Vagina (tissue), 2 donors: Measurements from ENCODE around the gene GALNT9.

ENCODE experiments used
- CTCF ChIP-seq, 3 experiments: fragments of 450-650 bp in 2 of 3; fragments of 200-600 bp in 1 of 3; sonication (generic) in 1 of 3; IDR thresholded peaks; one replicate each; pipeline ENCODE4 v1.5.1; 2017 to 2019; ENCODE audit warnings: antibody characterized with exemption in 3 of 3, mild to moderate bottlenecking in 2 of 3, moderate library complexity in 2 of 3
- POLR2A ChIP-seq, 2 donors: fragments of 450-650 bp; IDR thresholded peaks; one replicate each; pipeline ENCODE4 v1.6.1; 2017; ENCODE audit warnings: antibody characterized with exemption in 2 of 2, mild to moderate bottlenecking in 2 of 2, moderate library complexity in 2 of 2
- POLR2AphosphoS5 ChIP-seq, 2 donors: sonication (generic); formaldehyde crosslinking; IDR thresholded peaks; one replicate each; pipeline ENCODE4 v1.9.0; 2017; ENCODE audit warnings: antibody characterized with exemption in 2 of 2, mild to moderate bottlenecking in 2 of 2, low read depth in 1 of 2; ENCODE audit not compliant: insufficient read depth in 1 of 2

- TF ChIP-seq CTCF (IDR thresholded peaks at IDR 0.05) (no peak), POLR2A (IDR thresholded peaks at IDR 0.05) (no peak), POLR2AphosphoS5 (IDR thresholded peaks at IDR 0.05; ENCODE audit: insufficient read depth in 1 of 2, low read depth in 1 of 2) (no peak)
These were observed 167.4 kb downstream of the GALNT9 start for GRCh38 chr12:132161796-132162507.
